PC-9 (cell line): ENCODE measurements around the gene LMO2.

Experiments used
- CTCF ChIP-seq: fragments of 200-600 bp; sonication (generic); conservative IDR thresholded peaks from 2 replicates; pipeline ENCODE4 v1.6.1; 2017; ENCODE audit warnings: mixed run types, antibody characterized with exemption, mild to moderate bottlenecking, moderate library complexity
- EZH2 ChIP-seq: fragments of 200-600 bp; sonication (generic); IDR thresholded peaks from 2 replicates; pipeline ENCODE4 v1.8.0; 2017; ENCODE audit warnings: antibody characterized with exemption, low read depth

- TF ChIP-seq CTCF (no peak), EZH2 (no peak)
Observed at GRCh38 chr11:33889296-33889695, 2.6 kb downstream of the LMO2 start.
